HepG2 (cell line): ENCODE data around the gene PARD3. TPM values are rescaled to one million over a fixed set of nuclear protein-coding genes. Genes with fewer than 3 reads are reported as not detected.

ENCODE experiments used
- ATAC-seq: fragments of 200-7000 bp; cut with Tn5 transposase; 3 replicates; pipeline ENCODE4 v1.9.1; 2020; ENCODE audit warnings: mild to moderate bottlenecking, moderate library complexity
- BruUV-seq: library from RNA; stranded (reverse); fragments of 400-500 nt; replicated peaks from 2 replicates; lab custom pipeline; 2021; lab: Mats Ljungman, UMichigan
- CTCF ChIA-PET: fragments of 300-600 bp; formaldehyde crosslinking; extraction: SDS; loops from one replicate; lab custom pipeline; 2021; ENCODE audit warnings: low total read pairs, inconsistent platforms, low intra/inter-chr PET ratio; lab: Yijun Ruan, JAX
- POLR2A ChIA-PET: fragments of 350-600 bp; sonication (Branson Sonifier 250); formaldehyde crosslinking; loops from one replicate; lab custom pipeline; 2020; ENCODE audit warnings: antibody characterized with exemption, inconsistent platforms; lab: Yijun Ruan, JAX
- DNase-seq: peaks from one replicate; pipeline ENCODE4 v3.0.0-alpha.2; 2015; ENCODE audit warnings: low spot score
- FAIRE-seq: peaks from 3 replicates; lab custom pipeline; 2011; peaks lifted over from hg19 to GRCh38; lab: Jason Lieb, UNC
- H2AFZ ChIP-seq: one replicate; pipeline ENCODE4 v1.6.1; 2011; ENCODE audit warnings: low read length, inconsistent platforms
- H3K27ac ChIP-seq: fragments of 300-600 bp; 3 replicates; pipeline ENCODE4 v1.8.0; 2011; ENCODE audit warnings: mixed run types, mild to moderate bottlenecking, mixed read lengths, low read length, inconsistent platforms; ENCODE audit not compliant: insufficient read depth; ENCODE audit errors: extremely low read length
- H3K27me3 ChIP-seq, 2 experiments: fragments of 200-600 bp in 1 of 2; 2 replicates in 1 of 2; 3 replicates in 1 of 2; pipeline versions ENCODE4 v1.6.0 to v1.8.0; 2011; ENCODE audit warnings: low read length in 2 of 2, mild to moderate bottlenecking in 2 of 2, moderate library complexity in 2 of 2, inconsistent platforms in 1 of 2; ENCODE audit not compliant: insufficient read depth in 2 of 2, control insufficient read depth in 1 of 2
- H3K36me3 ChIP-seq, 2 experiments: fragments of 200-600 bp in 1 of 2; replicated peaks in 1 of 2; 2 replicates in 1 of 2; 3 replicates in 1 of 2; pipeline versions ENCODE4 v1.5.1 to v1.8.0; 2011; ENCODE audit warnings: low read length in 2 of 2, inconsistent platforms in 1 of 2; ENCODE audit not compliant: insufficient read depth in 2 of 2, control insufficient read depth in 1 of 2
- H3K4me1 ChIP-seq: 2 replicates; pipeline ENCODE4 v1.5.1; 2012; ENCODE audit warnings: low read length, inconsistent platforms; ENCODE audit not compliant: insufficient read depth
- H3K4me2 ChIP-seq: 2 replicates; pipeline ENCODE4 v1.6.0; 2011; ENCODE audit warnings: low read depth, low read length, inconsistent platforms
- H3K4me3 ChIP-seq, 3 experiments: fragments of 200-600 bp in 1 of 3; sonication (generic), shearing (Covaris generic) in 1 of 3; replicated peaks in 1 of 3; 2 replicates each; pipeline ENCODE4 v1.5.1; 2011 to 2016; ENCODE audit warnings: low read length in 3 of 3, inconsistent platforms in 2 of 3, low read depth in 2 of 3, mild to moderate bottlenecking in 2 of 3, control low read depth in 1 of 3, mixed read lengths in 1 of 3; ENCODE audit not compliant: insufficient read depth in 1 of 3
- H3K79me2 ChIP-seq: one replicate; pipeline ENCODE4 v1.6.1; 2011; ENCODE audit warnings: low read length, inconsistent platforms; ENCODE audit not compliant: insufficient read depth
- H3K9ac ChIP-seq: 2 replicates; pipeline ENCODE4 v1.6.0; 2011; ENCODE audit warnings: mild to moderate bottlenecking, low read depth, low read length, inconsistent platforms; ENCODE audit not compliant: insufficient read depth
- H3K9me3 ChIP-seq: 2 replicates; pipeline ENCODE4 v1.5.1; 2012; ENCODE audit warnings: mild to moderate bottlenecking, low read length
- H4K20me1 ChIP-seq: 2 replicates; pipeline ENCODE4 v1.6.0; 2011; ENCODE audit warnings: inconsistent platforms, mild to moderate bottlenecking, low read length, moderate library complexity; ENCODE audit not compliant: insufficient read depth
- KLF9 ChIP-seq: IDR thresholded peaks from 2 replicates; pipeline ENCODE4 v1.6.1; 2016; ENCODE audit warnings: low read depth
- REL ChIP-seq: sonication (generic); formaldehyde crosslinking; conservative IDR thresholded peaks from 2 replicates; pipeline ENCODE4 v1.8.0; 2022; ENCODE audit warnings: mild to moderate bottlenecking, missing genetic modification reagents, moderate library complexity
- RFXAP ChIP-seq: sonication (generic); formaldehyde crosslinking; IDR thresholded peaks from 2 replicates; pipeline ENCODE4 v1.4.0; 2020; ENCODE audit warnings: missing genetic modification reagents, borderline replicate concordance
- SP4 ChIP-seq: sonication (generic); formaldehyde crosslinking; IDR thresholded peaks from 2 replicates; pipeline ENCODE4 v1.8.1; 2023; ENCODE audit warnings: mild to moderate bottlenecking, missing genetic modification reagents
- ZMAT3 ChIP-seq: sonication (generic); formaldehyde crosslinking; conservative IDR thresholded peaks from 2 replicates; pipeline ENCODE4 v1.7.0; 2021; ENCODE audit warnings: missing genetic modification reagents
- ZNF607 ChIP-seq: sonication (generic); formaldehyde crosslinking; IDR thresholded peaks from 2 replicates; pipeline ENCODE4 v1.5.1; 2020; ENCODE audit warnings: missing genetic modification reagents, mild to moderate bottlenecking, borderline replicate concordance
- ZNF879 ChIP-seq: sonication (generic); formaldehyde crosslinking; IDR thresholded peaks from 2 replicates; pipeline ENCODE4 v1.8.1; 2023; ENCODE audit warnings: missing genetic modification reagents
- WGBS: methylation state at CpG from one replicate; pipeline ENCODE4 v1.1.6; 2017; ENCODE audit warnings: low lambda C conversion rate; 5-methylcytosine and 5-hydroxymethylcytosine counted together
- in situ Hi-C: cut with HindIII; loops from 2 replicates; pipeline ENCODE4 v1.10.0; 2017; ENCODE audit warnings: low pct_unique_long_range_greater_than_20kb; ENCODE audit not compliant: extremely low pct_ligation_motif_present
- intact Hi-C: fragments of 100-400 bp; cut with micrococcal nuclease; formaldehyde crosslinking; loops from one replicate; pipeline ENCODE4 v1.10.0; 2022; ENCODE audit not compliant: unreplicated experiment
- polyA plus RNA-seq, 8 experiments: library from polyadenylated mRNA; depleted of rRNA in 3 of 8; stranded (reverse) in 7 of 8; unstranded in 1 of 8; fragments of >200 nt; fragmentation: Illumina TruSeq in 4 of 8; extraction: Trizol in 4 of 8; gene quantifications; 2 replicates each; pipeline versions ENCODE4 v1.2.1 to v1.2.3, GENCODE V29; 2011 to 2016; ENCODE audit warnings: low read depth in 4 of 8, missing spikeins in 1 of 8, mixed read lengths in 1 of 8; ENCODE audit not compliant: insufficient read depth in 1 of 8
- total RNA-seq, 5 experiments: library from RNA; depleted of rRNA; stranded (reverse); fragments of >200 nt; fragmentation: Illumina TruSeq; extraction: Trizol; gene quantifications; 2 replicates each; pipeline ENCODE4 v1.2.3, GENCODE V29; 2016; ENCODE audit warnings: low read depth in 1 of 5
- TF ChIP-seq, protein P1 (sequence below): IDR thresholded peaks from 2 replicates; pipeline ENCODE4 v1.6.1; 2016
- TF ChIP-seq, protein P2 (sequence below): IDR thresholded peaks from 2 replicates; pipeline ENCODE4 v1.6.1; 2016; ENCODE audit warnings: mild to moderate bottlenecking
- TF ChIP-seq, protein P3 (sequence below): sonication (generic); formaldehyde crosslinking; IDR thresholded peaks from 2 replicates; pipeline ENCODE4 v1.4.0; 2020; ENCODE audit warnings: missing genetic modification reagents

PARD3 gene
- total and polyA plus RNA-seq, 2 of the 13 experiments (the other 11 are each of a cell fraction or from before 2014, with no cell fraction given), result 40.9 to 60.0 TPM

DNA sequence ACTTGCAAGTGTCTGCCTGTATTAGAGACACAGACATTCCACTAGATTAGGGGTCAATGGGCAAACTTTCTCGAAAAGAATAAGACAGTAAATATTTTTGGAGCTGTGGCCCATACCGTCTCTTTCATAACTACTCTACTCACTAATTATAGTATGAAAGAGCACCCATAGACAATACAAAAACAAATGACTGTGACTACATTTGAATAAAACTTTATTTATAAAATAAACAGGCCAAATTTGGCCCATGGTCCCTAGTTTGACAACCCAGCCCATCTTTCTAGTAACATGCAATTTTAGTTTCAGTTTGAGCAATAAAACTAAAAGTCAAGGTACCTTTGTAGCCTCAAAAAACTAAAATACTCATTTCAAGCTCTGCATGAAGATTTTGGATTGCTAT is 294.6 kb downstream of the PARD3 start:
- no peak for TF ChIP-seq KLF9 (CRISPR knock-in tag)
- no peak for TF ChIP-seq ZNF607 (CRISPR knock-in tag)
- no peak for TF ChIP-seq RFXAP
- no peak for TF ChIP-seq REL (CRISPR knock-in tag)
- TF ChIP-seq, protein P1, sequence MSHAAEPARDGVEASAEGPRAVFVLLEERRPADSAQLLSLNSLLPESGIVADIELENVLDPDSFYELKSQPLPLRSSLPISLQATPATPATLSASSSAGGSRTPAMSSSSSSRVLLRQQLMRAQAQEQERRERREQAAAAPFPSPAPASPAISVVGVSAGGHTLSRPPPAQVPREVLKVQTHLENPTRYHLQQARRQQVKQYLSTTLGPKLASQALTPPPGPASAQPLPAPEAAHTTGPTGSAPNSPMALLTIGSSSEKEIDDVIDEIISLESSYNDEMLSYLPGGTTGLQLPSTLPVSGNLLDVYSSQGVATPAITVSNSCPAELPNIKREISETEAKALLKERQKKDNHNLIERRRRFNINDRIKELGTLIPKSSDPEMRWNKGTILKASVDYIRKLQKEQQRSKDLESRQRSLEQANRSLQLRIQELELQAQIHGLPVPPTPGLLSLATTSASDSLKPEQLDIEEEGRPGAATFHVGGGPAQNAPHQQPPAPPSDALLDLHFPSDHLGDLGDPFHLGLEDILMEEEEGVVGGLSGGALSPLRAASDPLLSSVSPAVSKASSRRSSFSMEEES (CRISPR knock-in tag), result no peak
- TF ChIP-seq SP4 (CRISPR knock-in tag), result no peak
- TF ChIP-seq, protein P2, sequence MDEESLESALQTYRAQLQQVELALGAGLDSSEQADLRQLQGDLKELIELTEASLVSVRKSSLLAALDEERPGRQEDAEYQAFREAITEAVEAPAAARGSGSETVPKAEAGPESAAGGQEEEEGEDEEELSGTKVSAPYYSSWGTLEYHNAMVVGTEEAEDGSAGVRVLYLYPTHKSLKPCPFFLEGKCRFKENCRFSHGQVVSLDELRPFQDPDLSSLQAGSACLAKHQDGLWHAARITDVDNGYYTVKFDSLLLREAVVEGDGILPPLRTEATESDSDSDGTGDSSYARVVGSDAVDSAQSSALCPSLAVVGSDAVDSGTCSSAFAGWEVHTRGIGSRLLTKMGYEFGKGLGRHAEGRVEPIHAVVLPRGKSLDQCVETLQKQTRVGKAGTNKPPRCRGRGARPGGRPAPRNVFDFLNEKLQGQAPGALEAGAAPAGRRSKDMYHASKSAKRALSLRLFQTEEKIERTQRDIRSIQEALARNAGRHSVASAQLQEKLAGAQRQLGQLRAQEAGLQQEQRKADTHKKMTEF (CRISPR knock-in tag), result no peak
- TF ChIP-seq, protein P3, sequence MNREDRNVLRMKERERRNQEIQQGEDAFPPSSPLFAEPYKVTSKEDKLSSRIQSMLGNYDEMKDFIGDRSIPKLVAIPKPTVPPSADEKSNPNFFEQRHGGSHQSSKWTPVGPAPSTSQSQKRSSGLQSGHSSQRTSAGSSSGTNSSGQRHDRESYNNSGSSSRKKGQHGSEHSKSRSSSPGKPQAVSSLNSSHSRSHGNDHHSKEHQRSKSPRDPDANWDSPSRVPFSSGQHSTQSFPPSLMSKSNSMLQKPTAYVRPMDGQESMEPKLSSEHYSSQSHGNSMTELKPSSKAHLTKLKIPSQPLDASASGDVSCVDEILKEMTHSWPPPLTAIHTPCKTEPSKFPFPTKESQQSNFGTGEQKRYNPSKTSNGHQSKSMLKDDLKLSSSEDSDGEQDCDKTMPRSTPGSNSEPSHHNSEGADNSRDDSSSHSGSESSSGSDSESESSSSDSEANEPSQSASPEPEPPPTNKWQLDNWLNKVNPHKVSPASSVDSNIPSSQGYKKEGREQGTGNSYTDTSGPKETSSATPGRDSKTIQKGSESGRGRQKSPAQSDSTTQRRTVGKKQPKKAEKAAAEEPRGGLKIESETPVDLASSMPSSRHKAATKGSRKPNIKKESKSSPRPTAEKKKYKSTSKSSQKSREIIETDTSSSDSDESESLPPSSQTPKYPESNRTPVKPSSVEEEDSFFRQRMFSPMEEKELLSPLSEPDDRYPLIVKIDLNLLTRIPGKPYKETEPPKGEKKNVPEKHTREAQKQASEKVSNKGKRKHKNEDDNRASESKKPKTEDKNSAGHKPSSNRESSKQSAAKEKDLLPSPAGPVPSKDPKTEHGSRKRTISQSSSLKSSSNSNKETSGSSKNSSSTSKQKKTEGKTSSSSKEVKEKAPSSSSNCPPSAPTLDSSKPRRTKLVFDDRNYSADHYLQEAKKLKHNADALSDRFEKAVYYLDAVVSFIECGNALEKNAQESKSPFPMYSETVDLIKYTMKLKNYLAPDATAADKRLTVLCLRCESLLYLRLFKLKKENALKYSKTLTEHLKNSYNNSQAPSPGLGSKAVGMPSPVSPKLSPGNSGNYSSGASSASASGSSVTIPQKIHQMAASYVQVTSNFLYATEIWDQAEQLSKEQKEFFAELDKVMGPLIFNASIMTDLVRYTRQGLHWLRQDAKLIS (CRISPR knock-in tag), result no peak
- TF ChIP-seq ZMAT3 (CRISPR knock-in tag), result no peak
- TF ChIP-seq ZNF879 (CRISPR knock-in tag), result no peak
- ChIA-PET CTCF (no interaction called here), POLR2A (no interaction called here)
- 90% methylated on average over 2 of the region's 2 CpGs for WGBS
- no peaks in the 10 kb centered on the region for H3K9me3 ChIP-seq
- no peak overlapping the region for H2AFZ ChIP-seq
- peaks cover 0 to under 1% of the 10 kb centered on the region in 2 experiments; a peak in 1 of 5 replicates for H3K36me3 ChIP-seq
- no peak for FAIRE-seq
- intact Hi-C loops (loop anchor here (10.0 kb wide), 1 partner anchor 114 kb away; no protein-coding TSS in a partner anchor), in situ Hi-C loops (no loop called here)
- H3K4me3 ChIP-seq, result no peak overlapping the region
- H3K4me2 ChIP-seq, result no peak overlapping the region
- no peaks in the 10 kb centered on the region for H3K4me1 ChIP-seq
- BruUV-seq, result no TSS peak
- H3K9ac ChIP-seq, result no peak overlapping the region
- peaks cover 3% of the 10 kb centered on the region for H3K79me2 ChIP-seq
- H4K20me1 ChIP-seq, result no peaks in the 10 kb centered on the region
- no peak for ATAC-seq
- no peak overlapping the region for H3K27ac ChIP-seq
- no peak for DNase-seq
- no peaks in the 10 kb centered on the region for H3K27me3 ChIP-seq
